Activated CD4-positive, alpha-beta T cell treated with anti-CD3 and anti-CD28 coated beads for 1 hour (primary cell): ENCODE measurements around the gene FAM3B.

ENCODE experiments used
- DNase-seq: peaks from one replicate; pipeline ENCODE4 v3.0.0-alpha.2; 2020

FAM3B gene

GRCh38 chr21:41399246-41399800 lies 82.7 kb downstream of the FAM3B start:
- no peak for DNase-seq

GRCh38 chr21:41402231-41402630 lies 85.6 kb downstream of the FAM3B start:
- no peak for DNase-seq

- no peak for DNase-seq
Observed at GRCh38 chr21:41402796-41403195, 86.2 kb downstream of the FAM3B start.

GRCh38 chr21:41403331-41403730 lies 86.7 kb downstream of the FAM3B start:
- DNase-seq, result no peak

GRCh38 chr21:41403966-41404365 lies 87.4 kb downstream of the FAM3B start:
- no peak for DNase-seq

- no peak for DNase-seq
Observed at GRCh38 chr21:41405321-41405720, 88.7 kb downstream of the FAM3B start.

GRCh38 chr21:41406340-41406739 lies 89.7 kb downstream of the FAM3B start:
- DNase-seq, result no peak
